Testis (tissue), 3 donors: Measurements from ENCODE around the gene ULK4. TPM values are rescaled to one million over a fixed set of nuclear protein-coding genes. Genes with fewer than 3 reads are reported as not detected.
"Not testable (repeated sequence)": the region's sequence is repeated elsewhere in the genome, so short reads cannot be mapped to it uniquely, and the experiment has no call there.

Experiments used
- DNase-seq: peaks from one replicate; pipeline ENCODE4 v3.0.0-alpha.2; 2019
- H3K27ac ChIP-seq, 2 donors: fragments of 200-600 bp; sonication (generic); one replicate each; pipeline ENCODE4 v1.5.1; 2019
- H3K27me3 ChIP-seq: fragments of 200-600 bp; sonication (generic); one replicate; pipeline ENCODE4 v1.5.1; 2019
- H3K36me3 ChIP-seq: fragments of 200-600 bp; sonication (generic); one replicate; pipeline ENCODE4 v1.5.1; 2017; ENCODE audit warnings: low read depth; ENCODE audit errors: missing control alignments
- H3K4me1 ChIP-seq: fragments of 200-600 bp; sonication (generic); one replicate; pipeline ENCODE4 v1.5.1; 2019
- H3K4me3 ChIP-seq, 2 donors: fragments of 200-600 bp; sonication (generic); one replicate each; pipeline ENCODE4 v1.5.1; 2017 to 2019
- H3K9me3 ChIP-seq: fragments of 200-600 bp; sonication (generic); one replicate; pipeline ENCODE4 v1.5.1; 2017
- POLR2A ChIP-seq: fragments of 450-650 bp; IDR thresholded peaks from one replicate; pipeline ENCODE4 v1.6.1; 2017; ENCODE audit warnings: antibody characterized with exemption, mild to moderate bottlenecking, moderate library complexity
- WGBS, 2 donors: methylation state at CpG; one replicate each; pipeline ENCODE4 v1.1.5; 2018; 5-methylcytosine and 5-hydroxymethylcytosine counted together
- intact Hi-C: fragments of 100-400 bp; cut with DNase I; formaldehyde crosslinking; loops from one replicate; pipeline ENCODE4 v1.15.1; 2023; ENCODE audit warnings: low total_unique reads
- polyA plus RNA-seq: library from polyadenylated mRNA; stranded (reverse); fragments of 350-450 nt; fragmentation: Illumina TruSeq; extraction: RNeasy Lipid Tissue Mini Kit (QIAGEN cat#74804); gene quantifications from one replicate; pipeline ENCODE4 v1.2.3, GENCODE V29; 2014; ENCODE audit warnings: low read depth, low replicate concordance; ENCODE audit not compliant: insufficient read depth
- total RNA-seq, 2 donors: library from RNA; depleted of rRNA; stranded (reverse); fragments of >200 nt; gene quantifications; one replicate each; pipeline ENCODE4 v1.2.3, GENCODE V29; 2016
- TF ChIP-seq, protein P1 (sequence below), 3 experiments: fragments of 450-650 bp in 2 of 3; fragments of 200-600 bp in 1 of 3; sonication (generic) in 1 of 3; IDR thresholded peaks; one replicate each; pipeline ENCODE4 v1.5.1; 2016 to 2019; ENCODE audit warnings: antibody characterized with exemption in 3 of 3, mild to moderate bottlenecking in 2 of 3, moderate library complexity in 1 of 3

Gene ULK4
- total and polyA plus RNA-seq, 3 donors from 2014 or later: 45.7 to 91.6 (median 47.4) TPM

DNA sequence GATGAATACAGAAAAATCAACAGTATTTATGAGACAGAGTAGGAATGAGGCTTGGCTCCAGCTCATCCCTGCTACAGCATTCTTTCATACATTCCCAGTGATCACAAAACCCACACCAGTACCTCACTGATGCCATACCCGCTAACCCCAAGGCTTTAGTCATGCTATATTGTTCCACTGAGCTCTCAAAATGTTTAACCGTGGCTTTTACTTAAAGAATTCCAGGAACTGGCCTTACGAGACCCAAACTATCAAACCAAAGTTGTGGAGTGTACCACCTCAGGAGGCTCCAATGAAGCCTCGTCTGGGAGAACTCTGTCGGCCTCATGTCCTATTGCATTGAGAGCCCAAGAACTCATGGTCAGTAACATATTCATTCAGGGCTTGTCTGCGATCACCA lies 278.9 kb downstream of the ULK4 start:
- intact Hi-C loops: no loop called here
- no peak overlapping the region for H3K4me3 ChIP-seq
- no peak for DNase-seq
- no peaks in the 10 kb centered on the region for H3K36me3 ChIP-seq
- H3K4me1 ChIP-seq: no peaks in the 10 kb centered on the region
- H3K27ac ChIP-seq: no peak overlapping the region
- no peaks in the 10 kb centered on the region for H3K9me3 ChIP-seq
- no peaks in the 10 kb centered on the region for H3K27me3 ChIP-seq
- 87 to 92% methylated on average over 5 to 6 of the region's 6 CpGs for WGBS, 2 donors
- TF ChIP-seq, protein P1, sequence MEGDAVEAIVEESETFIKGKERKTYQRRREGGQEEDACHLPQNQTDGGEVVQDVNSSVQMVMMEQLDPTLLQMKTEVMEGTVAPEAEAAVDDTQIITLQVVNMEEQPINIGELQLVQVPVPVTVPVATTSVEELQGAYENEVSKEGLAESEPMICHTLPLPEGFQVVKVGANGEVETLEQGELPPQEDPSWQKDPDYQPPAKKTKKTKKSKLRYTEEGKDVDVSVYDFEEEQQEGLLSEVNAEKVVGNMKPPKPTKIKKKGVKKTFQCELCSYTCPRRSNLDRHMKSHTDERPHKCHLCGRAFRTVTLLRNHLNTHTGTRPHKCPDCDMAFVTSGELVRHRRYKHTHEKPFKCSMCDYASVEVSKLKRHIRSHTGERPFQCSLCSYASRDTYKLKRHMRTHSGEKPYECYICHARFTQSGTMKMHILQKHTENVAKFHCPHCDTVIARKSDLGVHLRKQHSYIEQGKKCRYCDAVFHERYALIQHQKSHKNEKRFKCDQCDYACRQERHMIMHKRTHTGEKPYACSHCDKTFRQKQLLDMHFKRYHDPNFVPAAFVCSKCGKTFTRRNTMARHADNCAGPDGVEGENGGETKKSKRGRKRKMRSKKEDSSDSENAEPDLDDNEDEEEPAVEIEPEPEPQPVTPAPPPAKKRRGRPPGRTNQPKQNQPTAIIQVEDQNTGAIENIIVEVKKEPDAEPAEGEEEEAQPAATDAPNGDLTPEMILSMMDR (IDR thresholded peaks at IDR 0.05): no peak

DNA sequence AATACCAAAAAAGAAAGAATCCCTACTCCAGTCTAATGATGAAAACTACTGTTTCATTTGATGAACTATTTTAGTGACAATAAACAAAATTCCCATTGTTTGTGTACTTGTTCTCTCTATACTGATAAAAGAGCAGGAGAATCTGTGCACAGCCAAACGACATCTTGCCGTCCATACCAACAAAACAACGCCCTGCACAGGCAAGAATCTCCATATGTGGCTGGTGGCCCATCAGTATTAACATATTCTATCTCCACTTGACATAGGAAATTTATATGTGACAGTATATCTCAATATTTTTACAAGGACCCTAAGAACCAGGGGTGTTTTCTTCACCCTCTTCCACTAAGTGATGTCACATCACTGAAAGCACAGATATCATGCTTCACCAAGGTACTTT lies 279.5 kb downstream of the ULK4 start:
- Histone ChIP-seq H3K36me3 (no peaks in the 10 kb centered on the region), H3K27ac (no peak overlapping the region), H3K4me1 (no peaks in the 10 kb centered on the region), H3K9me3 (no peaks in the 10 kb centered on the region), H3K27me3 (no peaks in the 10 kb centered on the region), H3K4me3 (no peak overlapping the region)
- no peak for DNase-seq
- 73 to 80% methylated on average over 3 of the region's 3 CpGs for WGBS, 2 donors
- TF ChIP-seq, protein P1 (IDR thresholded peaks at IDR 0.05): no peak
- TF ChIP-seq POLR2A: no peak
- intact Hi-C loops: no loop called here

DNA sequence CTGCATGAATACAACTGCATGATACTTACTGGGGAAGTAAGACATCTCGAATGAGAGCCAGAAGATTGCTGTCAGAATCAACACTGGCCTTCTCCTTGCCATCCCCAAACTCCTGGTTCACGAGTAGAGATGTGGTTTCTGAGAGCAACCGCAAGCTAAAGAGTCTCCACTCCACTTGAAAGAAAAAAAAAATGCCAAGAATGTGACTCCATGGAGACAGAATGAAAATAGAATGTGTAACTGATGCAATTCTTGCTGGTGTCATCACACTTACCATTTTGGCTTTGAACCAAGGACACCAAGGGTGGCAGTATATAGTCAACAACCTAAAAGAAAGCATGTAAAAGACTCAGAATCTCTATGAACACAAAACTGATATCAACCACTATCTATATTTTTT lies 280.4 kb downstream of the ULK4 start:
- H3K27me3 ChIP-seq: no peaks in the 10 kb centered on the region
- no peak for TF ChIP-seq POLR2A
- TF ChIP-seq, protein P1 (IDR thresholded peaks at IDR 0.05): no peak
- no peaks in the 10 kb centered on the region for H3K36me3 ChIP-seq
- intact Hi-C loops: no loop called here
- H3K27ac ChIP-seq: no peak overlapping the region
- 77 to 85% methylated on average over 3 of the region's 3 CpGs for WGBS, 2 donors
- no peaks in the 10 kb centered on the region for H3K9me3 ChIP-seq
- no peaks in the 10 kb centered on the region for H3K4me1 ChIP-seq
- DNase-seq: no peak
- H3K4me3 ChIP-seq: no peak overlapping the region

DNA sequence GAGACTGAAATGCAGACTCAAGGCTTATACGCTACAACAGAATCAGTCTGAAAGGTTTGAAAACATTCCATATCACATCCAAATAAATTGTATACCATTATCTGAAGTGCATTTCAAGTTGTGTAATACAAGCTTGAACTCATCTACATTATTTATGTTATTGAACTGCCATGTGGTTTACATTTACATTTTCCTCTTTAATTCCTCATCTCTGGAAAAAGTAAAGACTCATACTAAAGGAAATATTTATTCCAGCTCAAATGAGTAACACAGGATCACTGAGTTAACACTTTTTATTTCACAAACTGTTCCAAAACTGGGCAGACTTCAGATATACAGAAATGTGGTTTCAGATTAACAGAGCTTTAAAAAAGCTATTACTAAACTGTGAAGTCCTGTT lies 282.5 kb downstream of the ULK4 start:
- Histone ChIP-seq H3K27me3 (no peaks in the 10 kb centered on the region), H3K27ac (no peak overlapping the region), H3K4me1 (no peaks in the 10 kb centered on the region), H3K9me3 (no peaks in the 10 kb centered on the region), H3K4me3 (no peak overlapping the region), H3K36me3 (no peaks in the 10 kb centered on the region)
- 97 to 98% methylated on average over 1 of the region's 1 CpG for WGBS, 2 donors
- no peak for DNase-seq
- TF ChIP-seq, protein P1 (IDR thresholded peaks at IDR 0.05): no peak
- TF ChIP-seq POLR2A: no peak
- intact Hi-C loops: no loop called here

DNA sequence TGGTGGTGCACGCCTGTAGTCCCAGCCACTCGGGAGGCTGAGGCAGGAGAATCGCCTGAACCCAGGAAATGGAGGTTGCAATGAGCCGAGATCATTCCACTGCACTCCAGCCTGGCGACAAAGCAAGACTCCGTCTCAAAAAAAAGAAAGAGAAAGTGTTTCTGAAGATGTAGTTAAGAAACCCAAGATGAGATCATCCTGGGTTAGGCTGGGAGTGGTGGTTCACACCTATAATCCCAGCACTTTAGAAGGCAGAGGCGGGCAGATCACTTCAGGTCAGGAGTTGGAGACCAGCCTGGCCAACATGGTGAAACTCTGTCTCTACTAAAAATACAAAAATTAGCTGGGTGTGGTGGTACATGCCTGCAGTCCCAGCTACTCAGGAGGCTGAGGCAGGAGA lies 286.8 kb downstream of the ULK4 start:
- H3K4me3 ChIP-seq, intact Hi-C loops, H3K4me1 ChIP-seq, H3K36me3 ChIP-seq, H3K27me3 ChIP-seq, DNase-seq, H3K9me3 ChIP-seq, H3K27ac ChIP-seq: not testable (repeated sequence)
- 84 to 96% methylated on average over 7 of the region's 7 CpGs for WGBS, 2 donors
